ENCODE data around the gene CHCHD6.

Gene CHCHD6

GRCh38 chr3:126917232-126917804 is 213.3 kb downstream of the CHCHD6 start:
- H3K27ac ChIP-seq: no peak overlapping the region

DNA sequence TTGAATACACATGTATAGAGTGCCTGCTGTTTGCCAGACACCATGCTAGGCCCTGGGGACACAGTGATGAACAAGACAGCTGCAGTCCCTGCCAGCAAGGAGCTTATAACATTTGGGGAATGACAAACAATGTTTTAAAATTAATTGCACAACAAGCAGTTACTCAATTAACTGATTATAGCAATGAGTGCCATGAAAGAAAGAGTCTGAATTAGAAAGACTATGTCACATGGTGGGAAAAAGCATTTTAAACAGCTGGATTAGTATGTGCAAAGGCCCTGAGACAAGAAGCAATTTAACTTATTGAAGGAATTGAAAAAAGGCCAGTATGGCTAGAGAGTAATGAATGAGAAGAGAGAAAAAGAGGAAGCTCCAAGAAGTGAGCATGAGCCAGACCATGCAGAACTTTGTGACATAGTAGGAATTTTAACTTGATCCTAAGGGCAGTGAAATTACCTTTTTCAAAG is 214.3 kb downstream of the CHCHD6 start:
- TF ChIP-seq CTCF (IDR thresholded peaks at IDR 0.05): no peak
- no peak for TF ChIP-seq ZFX (IDR thresholded peaks at IDR 0.05; ENCODE audit: borderline replicate concordance)
- no peak overlapping the region for H3K27ac ChIP-seq

More at GRCh38 chr3:126917232-126917804, 213.3 kb downstream of the CHCHD6 start:
- TF ChIP-seq ZFX (IDR thresholded peaks at IDR 0.05; ENCODE audit: borderline replicate concordance) (no peak), CTCF (IDR thresholded peaks at IDR 0.05) (no peak)

DNA sequence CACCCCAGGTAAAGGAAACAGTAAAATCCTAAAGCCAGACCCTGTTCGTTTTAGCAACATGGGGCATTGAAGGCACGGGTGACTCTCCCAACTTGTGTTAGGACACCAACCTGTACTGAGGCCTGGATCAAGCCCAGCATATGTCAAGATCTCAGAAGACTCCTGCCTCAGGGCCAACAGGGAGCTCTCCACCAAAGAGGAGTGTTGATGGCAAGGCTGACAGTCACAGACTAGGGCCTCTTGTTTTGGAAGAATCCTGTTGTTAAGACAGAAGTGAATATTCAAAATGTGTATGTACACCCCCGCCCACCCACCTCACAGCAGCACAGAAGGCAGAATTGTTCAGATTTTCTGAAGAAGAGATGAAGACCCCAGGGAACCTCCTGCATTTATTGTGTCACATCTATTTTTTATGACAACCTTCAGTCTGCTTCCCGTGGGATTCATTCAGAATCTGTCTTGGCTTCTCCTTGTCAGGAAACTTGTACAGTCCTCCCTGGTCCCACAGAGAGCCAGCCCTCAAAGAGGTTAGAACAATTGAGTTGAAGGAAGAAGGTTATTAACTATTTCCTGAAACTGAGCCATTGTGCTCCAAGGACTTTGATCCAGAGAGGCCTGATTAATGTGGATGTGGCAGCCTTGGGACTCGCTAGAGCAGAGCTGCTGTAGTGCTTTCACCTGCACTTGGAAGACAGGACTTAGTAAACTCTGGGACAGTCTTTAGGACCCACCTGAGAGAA is 217.2 kb downstream of the CHCHD6 start:
- TF ChIP-seq ZFX (IDR thresholded peaks at IDR 0.05; ENCODE audit: borderline replicate concordance) (no peak), CTCF (IDR thresholded peaks at IDR 0.05) (no peak)
- no peak overlapping the region for H3K27ac ChIP-seq

GRCh38 chr3:126922466-126922865 is 218.4 kb downstream of the CHCHD6 start:
- no peak overlapping the region for H3K27ac ChIP-seq
- no peak for TF ChIP-seq CTCF (IDR thresholded peaks at IDR 0.05)
- no peak for TF ChIP-seq ZFX (IDR thresholded peaks at IDR 0.05; ENCODE audit: borderline replicate concordance)

DNA sequence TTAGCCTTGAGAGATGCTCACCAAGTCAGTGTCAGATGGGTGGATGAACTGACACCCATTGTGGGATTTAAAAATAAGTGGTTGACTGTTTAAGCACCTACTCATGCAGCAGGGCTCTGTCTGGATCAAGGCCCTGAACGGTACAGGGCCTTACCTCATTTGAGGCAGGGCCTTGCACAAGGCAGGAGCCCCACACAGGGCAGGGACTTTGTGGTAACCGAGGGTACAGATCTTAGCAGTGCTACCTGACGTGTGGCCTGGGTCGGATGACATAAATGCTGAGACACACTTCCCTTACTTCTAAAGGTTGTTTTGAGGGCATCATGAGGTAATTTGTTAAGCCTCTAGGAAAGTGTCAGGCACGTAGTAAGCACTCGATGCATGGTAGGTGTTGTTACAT is 219.4 kb downstream of the CHCHD6 start:
- TF ChIP-seq CTCF (IDR thresholded peaks at IDR 0.05) (no peak), ZFX (IDR thresholded peaks at IDR 0.05; ENCODE audit: borderline replicate concordance) (no peak)
- H3K27ac ChIP-seq: no peak overlapping the region

DNA sequence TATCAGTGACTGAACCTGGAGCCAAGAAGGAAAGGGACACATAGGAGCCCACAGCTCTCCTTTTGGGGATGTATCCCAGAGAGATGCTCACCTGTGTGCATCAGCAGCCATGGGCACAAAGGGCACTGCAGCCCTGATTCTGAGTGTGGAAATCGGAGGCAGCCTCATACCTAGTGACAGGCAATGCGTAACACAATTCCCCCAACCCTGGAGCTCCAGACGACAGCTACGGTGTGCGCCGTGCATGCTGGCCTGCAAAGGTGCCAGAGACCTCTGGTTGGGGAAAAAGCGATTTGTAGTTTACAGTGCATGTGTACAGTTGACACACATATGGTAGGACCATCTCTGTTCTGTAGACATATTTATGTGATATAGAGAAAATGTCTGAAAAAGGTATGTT is 219.9 kb downstream of the CHCHD6 start:
- H3K27ac ChIP-seq: no peak overlapping the region
- TF ChIP-seq ZFX (IDR thresholded peaks at IDR 0.05; ENCODE audit: borderline replicate concordance) (no peak), CTCF (IDR thresholded peaks at IDR 0.05) (no peak)

DNA sequence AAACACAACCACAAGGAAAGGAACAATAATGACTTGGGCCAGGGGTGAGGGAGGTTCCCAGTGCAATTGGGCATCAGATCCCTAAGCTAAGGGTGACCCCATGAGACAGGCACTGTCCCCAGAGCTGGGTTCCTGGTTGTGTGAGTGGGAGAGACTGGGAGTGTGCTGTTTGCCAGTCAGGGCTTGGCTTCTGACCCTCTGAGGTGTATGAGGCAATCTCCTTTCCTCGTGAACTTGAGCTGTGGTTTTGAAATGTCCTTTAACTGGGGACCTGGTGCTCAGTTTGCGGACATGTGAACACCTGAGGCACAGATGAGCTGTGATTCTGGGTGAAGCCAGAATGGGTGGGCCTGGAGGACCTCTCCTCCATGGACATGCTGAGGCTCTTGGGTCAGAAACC is 220.4 kb downstream of the CHCHD6 start:
- TF ChIP-seq ZFX (IDR thresholded peaks at IDR 0.05; ENCODE audit: borderline replicate concordance) (no peak), CTCF (IDR thresholded peaks at IDR 0.05) (no peak)
- H3K27ac ChIP-seq: no peak overlapping the region
